HG03442 (cell line): ENCODE data around the gene SMAD2.

Source experiments
- ATAC-seq: cut with Tn5 transposase; IDR thresholded peaks from one replicate; pipeline ENCODE4 v1.9.1; 2021; ENCODE audit warnings: mild to moderate bottlenecking, moderate library complexity; ENCODE audit not compliant: unreplicated experiment

Gene SMAD2

DNA sequence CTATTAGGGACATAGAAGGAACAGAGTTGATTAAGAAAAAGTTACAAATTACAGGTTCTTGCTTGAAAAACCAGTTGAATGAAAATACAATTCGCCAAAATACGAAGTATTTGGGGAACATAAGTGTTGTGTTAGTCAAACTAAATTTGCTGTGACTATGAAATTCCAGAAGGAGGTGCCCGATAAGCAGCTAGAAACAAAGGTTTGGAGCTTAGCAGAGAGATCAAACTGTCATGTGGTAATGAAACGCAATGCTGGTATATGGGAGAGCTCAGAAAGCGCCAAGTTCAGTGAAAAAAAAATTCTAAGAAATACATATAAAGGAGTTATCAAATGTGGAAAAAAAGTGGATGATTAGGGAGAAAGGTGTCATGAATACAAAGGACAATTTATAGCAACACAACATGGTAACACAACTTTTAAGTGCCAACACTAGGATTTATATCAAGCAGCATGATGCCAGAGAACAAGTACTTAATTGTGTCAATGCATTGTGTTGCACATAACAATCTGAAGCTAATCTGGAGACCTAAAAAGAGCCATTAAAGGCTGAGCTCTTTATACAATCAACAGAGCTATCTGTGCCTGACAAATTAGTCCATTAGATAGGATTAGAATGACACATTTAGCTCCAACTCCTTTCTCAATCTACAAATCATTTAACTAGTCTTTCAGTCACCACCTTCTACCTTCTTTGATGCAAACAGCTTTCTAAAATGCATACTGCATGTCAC is 31.2 kb downstream of the SMAD2 start:
- ATAC-seq: no peak

GRCh38 chr18:47898696-47899095 is 31.8 kb downstream of the SMAD2 start:
- no peak for ATAC-seq

- ATAC-seq: no peak
These were observed 32.4 kb downstream of the SMAD2 start for GRCh38 chr18:47898055-47898454.

- no peak for ATAC-seq
These were observed 34.8 kb downstream of the SMAD2 start for GRCh38 chr18:47895565-47896250.

- no peak for ATAC-seq
These were observed 36.3 kb downstream of the SMAD2 start for GRCh38 chr18:47893939-47894699.

DNA sequence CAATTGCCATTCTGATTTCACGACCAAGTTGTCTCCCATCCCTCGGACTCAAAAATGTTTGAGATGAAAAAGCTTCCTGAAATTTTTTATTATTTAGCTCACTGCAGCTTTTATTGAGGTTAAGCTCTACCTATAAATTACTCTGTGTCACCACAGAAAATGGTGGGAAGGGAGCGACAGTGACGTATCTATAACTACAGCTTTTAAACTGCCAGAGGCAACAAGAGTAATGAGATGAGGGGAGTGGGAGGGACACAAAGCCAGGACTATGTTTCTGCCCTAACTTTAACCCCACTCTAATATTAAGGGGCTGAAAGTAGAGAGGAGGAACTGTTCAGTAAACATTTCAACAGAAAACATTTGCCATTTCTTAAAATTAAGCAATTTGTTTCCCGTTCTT is 37.4 kb downstream of the SMAD2 start:
- ATAC-seq: no peak

DNA sequence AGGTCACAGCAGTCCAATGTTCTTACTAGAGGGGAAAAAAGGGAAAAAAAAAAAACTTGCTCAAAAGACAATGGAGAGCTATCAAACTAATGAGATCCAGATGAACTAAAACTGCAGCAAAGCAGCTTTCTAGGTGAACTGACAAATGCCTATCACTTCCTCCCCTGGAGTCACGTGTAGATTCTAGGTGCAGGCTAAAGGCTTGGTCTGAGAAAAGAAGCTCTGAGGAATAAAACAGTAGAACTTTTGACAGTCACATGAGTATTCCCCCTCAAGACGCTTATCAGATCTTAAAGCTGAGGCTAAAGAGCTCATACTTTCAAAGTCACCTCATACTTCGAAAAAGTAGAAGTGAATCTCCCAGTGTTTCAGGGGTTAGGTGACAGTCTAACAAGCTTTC is 42.3 kb downstream of the SMAD2 start:
- ATAC-seq: no peak

- ATAC-seq: no peak
These were observed 43.2 kb downstream of the SMAD2 start for GRCh38 chr18:47887227-47887626.

DNA sequence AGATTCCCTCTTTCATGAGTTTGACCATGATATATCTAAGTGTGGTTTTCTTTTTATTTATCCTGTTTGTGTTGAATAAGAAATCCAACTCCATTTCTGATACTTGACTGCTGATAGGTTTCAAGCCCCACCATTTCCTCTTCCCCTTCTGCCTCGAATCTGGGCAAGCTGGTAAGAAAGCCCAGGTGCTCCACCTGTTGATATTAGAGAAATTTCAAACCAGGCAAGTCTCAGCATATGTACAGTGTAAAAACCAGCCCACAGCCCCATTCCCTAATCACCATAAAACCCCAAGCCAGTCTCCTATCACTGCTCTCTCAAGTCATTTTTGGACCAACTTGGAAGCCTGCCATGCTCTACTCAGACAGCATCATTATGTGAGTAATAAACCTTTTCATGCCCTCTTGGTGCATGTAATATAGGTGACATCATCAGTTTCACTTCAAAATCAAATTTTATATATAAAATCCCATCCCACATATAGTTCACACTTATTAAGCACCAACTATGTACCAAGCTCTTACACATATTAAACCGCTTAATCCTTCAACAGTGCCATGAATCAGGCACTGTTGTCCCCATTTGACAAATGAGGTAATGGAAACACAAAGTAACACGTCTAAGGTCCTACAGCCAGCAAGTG is 46.6 kb downstream of the SMAD2 start:
- no peak for ATAC-seq

DNA sequence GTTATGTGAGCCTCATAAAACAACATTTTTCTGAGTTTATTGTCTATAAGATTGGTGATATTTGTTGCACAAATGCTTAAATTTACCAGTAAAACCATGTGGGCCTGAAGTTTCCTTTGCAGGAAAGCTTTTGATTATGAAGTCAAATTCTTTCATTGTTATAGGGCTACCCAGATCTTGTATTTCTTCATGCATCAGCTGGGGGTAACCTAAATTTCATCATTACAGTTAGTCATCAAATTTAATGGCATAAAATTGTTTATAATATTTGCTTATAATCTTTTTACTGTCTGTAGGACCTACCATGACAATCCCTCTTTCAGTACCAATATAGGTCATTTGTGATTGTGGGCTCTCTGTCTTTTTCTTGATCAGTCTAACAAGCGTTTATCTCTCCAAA is 47.8 kb downstream of the SMAD2 start:
- no peak for ATAC-seq

DNA sequence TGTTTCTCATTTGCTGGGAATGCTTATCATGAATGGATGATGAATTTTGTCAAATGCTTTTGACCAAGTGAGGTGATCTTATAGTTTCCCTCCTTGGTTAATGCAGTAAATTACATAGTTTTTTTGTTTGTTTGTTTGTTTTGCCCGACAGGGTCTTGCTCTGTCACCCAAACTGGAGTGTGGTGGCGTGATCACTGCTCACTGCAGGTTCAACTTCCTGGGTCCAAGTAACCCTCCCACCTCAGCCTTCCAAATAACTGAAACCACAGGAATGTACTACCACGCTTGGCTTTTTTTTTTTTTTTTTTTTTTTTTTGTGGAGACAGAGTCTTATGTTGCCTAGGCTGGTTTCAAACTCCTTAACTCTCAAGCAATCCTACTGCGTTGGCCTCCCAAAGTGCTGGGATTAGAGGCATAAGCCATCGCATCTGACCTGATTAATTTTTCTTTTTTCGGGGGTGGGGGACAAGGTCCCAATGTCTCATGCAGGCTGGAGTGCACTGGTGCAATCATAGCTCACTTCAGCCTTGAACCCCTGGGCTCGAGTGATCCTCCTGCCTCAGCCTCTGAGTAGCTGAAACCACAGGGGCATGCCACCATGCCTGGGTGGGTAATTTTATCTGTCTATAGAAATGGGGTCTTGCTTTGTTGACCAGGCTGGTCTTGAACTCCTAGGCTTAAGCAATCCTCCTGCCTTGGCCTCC is 48.6 kb downstream of the SMAD2 start:
- ATAC-seq: no peak

GRCh38 chr18:47881042-47881441 is 49.4 kb downstream of the SMAD2 start:
- no peak for ATAC-seq

DNA sequence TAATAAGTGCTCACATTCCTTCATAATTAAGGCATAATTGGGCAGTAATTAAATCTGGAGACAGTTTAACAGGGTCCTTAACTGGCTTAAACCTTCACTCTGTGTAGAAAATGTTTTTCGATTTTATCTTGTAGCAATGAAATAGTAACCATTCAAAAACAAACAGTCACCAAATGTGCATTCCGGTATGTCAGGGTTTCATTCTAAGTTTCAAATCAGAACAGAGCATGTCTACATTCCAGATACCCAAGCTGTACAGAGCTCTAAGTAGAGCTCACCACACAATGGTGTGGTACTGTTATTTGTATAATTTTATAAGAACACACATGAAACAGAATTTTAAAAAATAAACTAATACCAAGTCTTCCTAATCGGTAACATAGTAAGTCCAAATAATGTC is 52.6 kb downstream of the SMAD2 start:
- ATAC-seq: no peak

DNA sequence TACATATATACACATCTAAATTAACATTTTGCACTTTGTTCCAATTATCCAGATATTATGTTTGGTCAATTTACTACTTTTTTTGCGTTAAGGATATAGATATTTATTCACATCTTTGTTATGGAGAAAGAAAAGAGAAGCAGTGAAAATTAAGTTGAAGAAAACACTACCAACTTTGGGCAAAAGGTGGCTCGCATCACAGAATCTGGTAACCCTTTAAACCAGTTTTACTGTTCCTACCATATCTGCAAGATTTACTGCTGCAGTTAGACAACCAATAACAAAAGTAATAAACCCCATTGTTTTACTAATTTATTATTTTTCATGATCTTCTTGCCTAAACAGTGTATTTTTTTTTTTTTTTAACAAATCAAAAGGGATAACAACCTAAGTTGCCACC is 53.6 kb downstream of the SMAD2 start:
- no peak for ATAC-seq

DNA sequence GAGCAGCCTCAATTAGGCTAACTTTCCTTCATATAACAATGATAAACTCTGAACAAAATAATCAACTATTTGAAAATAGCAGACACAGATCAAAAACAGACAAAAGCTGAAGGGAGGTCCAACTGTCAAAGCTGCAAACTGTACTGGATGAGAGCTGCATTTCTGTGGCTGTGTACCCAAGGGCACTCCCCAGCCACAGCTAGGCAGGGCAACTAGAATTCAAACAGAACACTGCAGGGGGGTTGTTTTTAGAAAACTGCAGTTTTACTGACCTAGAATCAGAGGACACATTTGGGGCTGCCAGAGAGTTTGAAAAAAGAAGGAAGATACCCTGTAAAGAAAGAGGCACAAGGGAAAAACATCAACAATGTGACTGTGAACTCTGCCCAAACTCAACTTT is 56.8 kb downstream of the SMAD2 start:
- no peak for ATAC-seq

- no peak for ATAC-seq
These were observed 58.0 kb downstream of the SMAD2 start for GRCh38 chr18:47872426-47872825.

DNA sequence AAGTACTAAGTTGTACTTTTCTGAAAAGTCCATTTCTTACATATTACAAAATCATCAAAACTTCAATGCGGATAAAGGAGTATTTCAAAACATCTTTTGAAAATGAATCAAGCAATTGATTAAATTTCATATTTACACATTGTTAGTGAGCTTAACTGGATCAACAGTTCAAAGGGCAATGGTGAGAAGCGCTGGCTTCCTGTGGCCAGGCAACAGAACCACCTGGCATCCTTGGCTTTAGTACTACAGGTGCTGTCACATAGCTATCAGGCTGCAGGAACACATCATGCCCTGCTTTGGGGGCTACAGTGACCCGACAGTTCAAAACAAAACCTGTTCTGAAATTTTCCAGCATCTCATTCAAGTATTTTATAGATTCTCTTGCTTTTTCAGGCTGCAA is 59.2 kb downstream of the SMAD2 start:
- ATAC-seq: no peak

DNA sequence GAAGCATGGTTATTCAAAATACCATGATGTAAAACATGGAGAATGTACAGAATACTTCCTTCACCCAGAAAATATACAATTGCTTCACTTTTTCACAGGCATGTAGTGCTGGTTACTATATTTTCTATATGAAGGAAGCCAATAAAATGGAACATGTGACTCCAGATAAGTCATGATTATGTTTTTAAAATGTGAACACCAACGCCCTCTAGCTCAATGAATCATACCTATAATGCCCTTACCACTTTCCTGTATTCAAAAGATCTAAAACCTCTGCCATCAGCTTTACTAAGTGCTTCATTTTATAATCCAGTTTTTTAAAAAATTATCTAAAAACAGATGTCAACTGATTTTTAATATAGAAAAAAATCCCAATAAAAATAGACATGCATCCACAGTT is 59.9 kb downstream of the SMAD2 start:
- ATAC-seq: no peak

- no peak for ATAC-seq
These were observed 61.7 kb downstream of the SMAD2 start for GRCh38 chr18:47868744-47869143.

GRCh38 chr18:47865183-47865582 is 65.3 kb downstream of the SMAD2 start:
- no peak for ATAC-seq

DNA sequence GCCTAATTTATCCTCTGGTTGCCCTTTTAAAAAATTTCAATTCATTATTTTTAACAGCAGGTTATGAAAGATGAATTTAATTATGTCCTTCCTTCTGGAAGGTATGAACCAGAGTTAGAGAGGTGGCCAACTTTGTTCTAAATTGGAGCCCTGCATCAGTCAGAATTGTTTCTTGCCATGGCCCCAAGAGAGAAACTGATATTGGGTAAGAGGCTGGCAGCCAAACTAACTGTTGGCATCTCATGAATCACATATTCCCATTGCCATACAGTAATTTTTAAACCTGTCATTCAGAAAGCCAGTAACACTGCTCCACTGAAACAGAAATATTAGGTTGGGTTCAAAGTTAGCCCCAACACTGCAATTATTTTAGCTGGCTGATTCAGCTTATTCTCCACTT is 67.4 kb downstream of the SMAD2 start:
- ATAC-seq: no peak
